ENCODE results near the gene PPP1R9A.

PPP1R9A gene

GRCh38 chr7:95041031-95041430 lies 133.6 kb downstream of the PPP1R9A start:
- no peak for DNase-seq

GRCh38 chr7:95045236-95045923 lies 138.0 kb downstream of the PPP1R9A start:
- DNase-seq, result no peak

GRCh38 chr7:95046494-95047240 lies 139.3 kb downstream of the PPP1R9A start:
- DNase-seq, result no peak

GRCh38 chr7:95047291-95047690 lies 139.9 kb downstream of the PPP1R9A start:
- DNase-seq, result no peak

DNA sequence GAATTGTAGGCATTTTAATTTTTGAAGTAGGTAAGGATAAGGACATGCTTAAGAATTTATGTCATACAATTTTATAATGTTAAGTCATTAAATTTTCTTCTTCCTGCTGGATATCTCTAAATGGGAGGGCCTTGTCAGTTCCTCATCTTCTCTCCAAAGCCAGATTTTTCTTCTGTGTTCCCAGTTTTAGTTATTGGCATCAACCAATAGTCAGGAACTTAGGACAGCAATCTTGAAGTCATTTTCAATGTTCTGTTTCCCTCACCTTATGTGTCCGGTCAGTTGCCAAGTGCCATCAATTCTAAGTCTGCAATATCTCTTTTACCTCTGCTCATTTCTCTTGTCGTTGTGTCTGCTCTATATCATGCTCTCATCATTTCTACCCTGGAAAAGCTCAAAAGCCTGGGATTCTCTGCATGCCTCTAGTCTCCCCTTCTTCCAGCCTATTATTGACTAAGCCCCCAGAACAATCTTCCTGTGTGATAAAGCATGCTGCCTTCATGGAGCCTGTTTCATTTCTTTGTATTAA lies 145.2 kb downstream of the PPP1R9A start:
- DNase-seq, result no peak

DNA sequence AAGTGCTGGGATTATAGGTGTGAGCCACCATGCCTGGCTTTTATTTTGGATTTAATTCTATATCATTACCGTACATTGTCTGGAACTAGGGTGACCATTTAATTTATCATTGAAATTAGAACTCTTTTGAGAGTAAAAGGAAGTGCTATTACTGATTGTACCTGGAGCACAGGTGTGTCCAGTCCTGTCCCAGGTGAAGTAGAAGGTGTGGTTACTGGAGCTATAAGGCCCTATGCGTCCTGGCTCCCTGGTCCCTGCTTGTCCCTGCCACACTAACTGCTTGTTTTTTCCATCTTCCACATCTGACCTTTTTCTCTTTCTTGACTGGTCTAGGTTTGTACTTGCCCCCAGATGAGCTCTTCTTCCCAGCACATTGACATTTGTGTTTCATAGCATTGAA lies 147.0 kb downstream of the PPP1R9A start:
- DNase-seq, result no peak

DNA sequence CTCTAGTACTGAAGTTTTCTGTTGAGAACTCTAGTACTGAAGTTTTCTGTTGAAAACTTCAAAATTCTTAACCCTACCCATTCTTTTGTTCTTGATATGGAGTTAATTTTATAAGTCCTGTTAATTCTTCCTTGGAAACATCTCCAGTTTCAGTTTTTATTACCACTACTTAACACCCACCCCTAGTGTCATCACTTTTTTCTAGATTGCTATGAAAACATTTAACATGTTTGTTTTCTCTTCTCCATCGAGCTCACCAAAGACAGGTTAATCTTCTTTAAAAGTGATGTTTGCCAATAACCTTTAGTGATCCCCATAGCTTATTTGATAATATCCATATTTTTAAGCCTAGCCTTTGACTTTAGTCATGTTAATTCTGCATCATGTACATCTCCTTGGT lies 147.9 kb downstream of the PPP1R9A start:
- DNase-seq, result no peak

DNA sequence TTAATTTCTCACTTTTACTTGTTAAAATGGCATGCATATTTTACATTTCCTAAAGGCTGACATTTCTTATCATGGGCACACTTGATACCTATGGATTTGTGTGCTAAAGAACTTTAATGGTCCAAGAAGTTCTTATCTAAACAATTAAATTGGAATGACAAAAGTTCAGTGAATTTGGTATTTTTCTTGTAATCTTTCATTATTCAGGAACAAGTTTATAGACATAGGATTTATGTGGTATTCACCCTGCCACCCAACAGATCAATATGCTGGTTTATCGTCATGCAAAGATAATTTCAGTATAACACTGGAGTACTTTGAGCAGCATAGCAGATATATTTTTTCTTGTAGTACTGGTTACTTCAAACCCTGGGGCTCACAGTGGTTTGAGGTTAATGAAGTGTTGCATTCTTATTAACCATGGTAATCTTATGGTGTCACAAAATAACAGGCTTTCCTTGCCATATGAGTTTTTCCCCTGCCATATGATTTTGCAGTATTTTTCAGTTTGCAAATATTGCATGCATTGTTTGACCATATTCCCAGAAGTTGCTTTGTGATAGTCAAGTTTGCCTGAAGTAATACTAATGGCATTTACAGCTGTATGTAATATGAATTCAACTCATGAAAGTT lies 148.8 kb downstream of the PPP1R9A start:
- no peak for DNase-seq

GRCh38 chr7:95056901-95057300 lies 149.5 kb downstream of the PPP1R9A start:
- DNase-seq, result no peak

DNA sequence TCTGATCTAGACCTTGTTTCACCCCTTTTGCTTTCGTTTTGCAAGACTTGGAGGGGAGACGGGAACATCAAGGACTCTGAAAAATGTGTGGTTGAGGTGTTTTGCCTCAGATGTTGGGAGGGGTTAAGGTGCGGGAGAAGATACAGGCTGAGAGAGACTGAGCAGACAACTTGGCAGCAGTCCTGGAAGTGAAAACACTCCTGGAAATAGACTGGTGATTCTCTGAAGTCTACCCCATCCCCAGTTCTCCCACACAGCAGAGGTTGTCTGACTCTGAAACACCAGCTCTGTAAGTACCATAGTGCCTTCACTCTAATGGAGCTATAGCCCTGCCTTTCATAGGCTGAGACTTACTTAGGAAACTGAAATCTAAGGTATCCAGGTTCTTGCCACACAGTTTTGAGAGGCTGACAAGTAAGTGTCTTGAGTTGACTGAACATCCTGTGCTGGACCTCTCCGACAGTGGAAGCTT lies 152.5 kb downstream of the PPP1R9A start:
- DNase-seq, result no peak

- no peak for DNase-seq
Measured at GRCh38 chr7:95062901-95063300, 155.5 kb downstream of the PPP1R9A start.

DNA sequence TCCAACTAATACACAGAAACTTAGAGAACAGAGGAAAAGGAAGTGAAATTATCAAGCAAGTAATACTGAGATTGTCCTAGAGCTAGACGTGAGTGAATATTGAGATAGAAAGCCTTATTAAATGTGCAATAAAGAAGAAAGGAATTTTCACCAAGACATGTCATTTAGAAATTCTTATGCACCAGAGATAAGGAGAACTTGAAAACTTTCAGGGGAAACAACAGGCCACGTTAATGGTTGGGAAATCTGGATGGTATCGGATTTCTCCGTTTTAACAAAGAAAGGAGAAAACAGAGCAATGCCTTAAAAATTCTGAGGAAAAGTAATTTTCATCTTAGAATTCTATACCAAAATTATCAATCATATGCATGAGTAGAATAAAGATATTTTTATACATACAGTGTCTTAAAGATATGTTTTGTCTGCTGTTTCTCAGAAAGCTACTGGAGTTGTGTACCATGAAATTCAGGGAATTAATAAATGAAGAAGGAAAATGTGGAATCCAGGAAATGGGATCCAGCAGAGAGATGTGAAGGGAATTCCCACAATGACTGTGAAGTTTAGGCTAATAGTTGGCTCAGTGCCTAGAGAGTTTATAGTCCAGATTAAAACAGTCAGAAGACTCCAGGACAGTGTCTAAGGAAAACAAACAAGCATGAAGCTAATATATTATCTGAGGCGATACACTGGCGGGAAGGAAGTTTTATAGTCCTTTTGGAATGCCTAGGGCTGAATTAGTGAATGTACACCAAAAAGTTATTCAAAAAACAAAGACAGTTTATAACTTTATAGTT lies 159.5 kb downstream of the PPP1R9A start:
- DNase-seq, result no peak

- no peak for DNase-seq
Measured at GRCh38 chr7:95088536-95089215, 181.3 kb downstream of the PPP1R9A start.

- DNase-seq, result no peak
Measured at GRCh38 chr7:95089414-95090315, 182.3 kb downstream of the PPP1R9A start.

- DNase-seq, result no peak
Measured at GRCh38 chr7:95092324-95092723, 184.9 kb downstream of the PPP1R9A start.

- DNase-seq, result no peak
Measured at GRCh38 chr7:95095259-95095965, 188.0 kb downstream of the PPP1R9A start.

- DNase-seq, result no peak
Measured at GRCh38 chr7:95095966-95096540, 188.7 kb downstream of the PPP1R9A start.

DNA sequence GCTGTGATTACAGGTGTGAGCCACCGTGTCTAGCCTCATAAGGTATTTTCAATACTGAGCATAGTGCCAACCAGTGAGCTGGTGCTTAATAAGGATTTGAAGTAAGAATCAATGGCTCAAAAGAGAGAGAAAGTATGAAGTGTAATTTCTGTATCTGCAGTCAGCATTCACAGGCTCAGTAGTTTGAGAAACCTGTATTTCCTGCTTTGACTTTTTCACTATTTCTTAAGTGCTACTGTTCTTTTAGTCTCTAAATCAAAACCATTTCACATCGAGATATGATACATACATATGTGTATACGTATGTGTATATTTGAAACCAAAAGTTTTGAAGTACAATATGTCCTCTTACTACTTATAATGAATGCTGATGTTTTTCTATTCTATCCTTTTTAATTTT lies 189.9 kb downstream of the PPP1R9A start:
- DNase-seq, result no peak

- DNase-seq, result no peak
Measured at GRCh38 chr7:95097851-95098250, 190.5 kb downstream of the PPP1R9A start.

DNA sequence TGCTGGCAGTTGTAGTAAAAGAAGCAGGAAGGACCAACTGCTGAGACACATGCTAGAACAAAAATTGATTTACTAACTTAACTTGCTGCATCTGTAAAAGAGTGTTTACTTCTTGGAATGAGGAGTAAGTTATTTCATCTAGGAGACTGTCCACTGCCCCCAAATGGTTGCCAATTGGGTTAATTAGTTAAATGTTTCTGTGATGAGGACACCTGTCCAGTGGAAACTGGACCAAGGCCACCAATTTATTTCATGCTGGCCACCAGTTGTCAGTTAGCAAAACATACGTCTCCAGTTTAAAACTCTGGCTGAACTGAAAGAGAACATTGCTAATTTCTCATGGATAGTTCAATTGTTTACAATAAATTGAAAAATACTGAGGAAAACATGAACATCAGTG lies 191.7 kb downstream of the PPP1R9A start:
- DNase-seq, result no peak
